GM23248 (cell line): Measurements from ENCODE around the gene INAFM1.

Source experiments
- EZH2 ChIP-seq: fragments of 200-600 bp; sonication (generic); IDR thresholded peaks from 2 replicates; pipeline ENCODE4 v1.6.1; 2018; ENCODE audit warnings: antibody characterized with exemption, mild to moderate bottlenecking; ENCODE audit not compliant: insufficient read depth, poor library complexity, severe bottlenecking
- EZH2phosphoT487 ChIP-seq: fragments of 200-600 bp; sonication (generic); IDR thresholded peaks from 2 replicates; pipeline ENCODE4 v1.6.1; 2018; ENCODE audit warnings: antibody characterized with exemption, moderate library complexity, mild to moderate bottlenecking, low read depth; ENCODE audit not compliant: insufficient read depth

GRCh38 chr19:47239152-47239551 lies 35.5 kb upstream of the INAFM1 start:
- TF ChIP-seq EZH2 (no peak), EZH2phosphoT487 (no peak)
